Measurements from ENCODE around the gene CHCHD3. TPM values are rescaled to one million over a fixed set of nuclear protein-coding genes. Genes with fewer than 3 reads are reported as not detected.
A peak's percentile ranks its signal among the peaks of the same experiment; 100 is the strongest.

The CHCHD3 gene
- total RNA-seq, 1 donor from 2014 or later, result 113 TPM

DNA sequence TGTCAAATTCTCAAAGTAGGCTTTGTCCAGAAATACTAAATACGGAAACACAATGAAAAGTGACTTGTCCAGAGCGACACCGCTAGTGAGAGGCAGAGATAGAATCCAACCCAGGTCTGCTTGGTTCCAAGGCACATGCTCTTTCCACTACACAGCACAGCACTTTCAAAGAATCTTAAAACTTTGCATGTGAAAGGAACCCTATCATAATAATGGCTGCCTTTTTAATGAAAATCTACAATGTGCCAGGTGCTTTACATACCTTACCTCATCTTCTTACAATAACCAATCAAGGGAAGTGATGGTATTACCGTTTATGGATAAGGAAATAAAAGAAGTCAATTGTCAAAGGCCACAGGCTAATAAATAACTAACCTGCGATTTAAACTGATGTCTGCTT, 2.6 kb downstream of the CHCHD3 start:
- DNase-seq (ENCODE audit: low read depth), result no peak

DNA sequence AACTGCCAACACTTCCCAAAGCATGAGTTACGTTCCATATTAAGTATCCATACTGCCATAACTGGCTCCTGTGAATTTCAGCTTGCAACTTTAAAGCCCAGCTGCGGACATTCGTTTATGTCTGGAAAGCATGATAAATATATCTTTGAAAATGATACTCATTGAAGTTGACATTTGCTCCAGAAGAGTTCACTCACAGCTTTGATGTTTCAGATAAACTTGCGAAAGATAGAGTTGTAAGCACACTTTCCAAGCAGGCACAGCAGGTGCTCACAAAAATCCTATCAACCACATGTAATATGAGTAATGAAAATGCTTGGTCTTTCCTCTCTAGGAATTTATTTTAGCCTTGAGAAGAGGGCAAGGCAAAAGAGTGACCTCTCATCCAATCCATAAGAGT, 4.5 kb downstream of the CHCHD3 start:
- no peak for DNase-seq (ENCODE audit: low read depth)

DNA sequence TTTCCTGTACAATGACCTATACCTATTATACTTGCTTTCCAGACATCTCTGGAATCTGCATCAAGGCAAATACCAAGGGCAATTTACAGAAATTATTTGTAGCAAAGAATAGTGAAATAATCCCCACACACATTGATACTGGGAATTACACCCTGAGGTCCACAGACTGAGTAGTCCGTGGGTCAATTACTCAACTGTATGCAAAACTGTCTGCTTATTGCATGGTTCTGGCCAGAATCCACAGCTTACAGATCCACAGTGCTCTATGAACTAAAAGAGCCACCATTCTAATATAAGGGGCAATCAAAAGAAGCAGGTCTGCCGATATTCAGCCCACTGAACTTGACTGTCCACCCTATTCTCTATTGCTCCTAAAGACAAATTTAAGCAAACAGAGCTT, 5.7 kb downstream of the CHCHD3 start:
- DNase-seq (ENCODE audit: low read depth), result no peak

DNA sequence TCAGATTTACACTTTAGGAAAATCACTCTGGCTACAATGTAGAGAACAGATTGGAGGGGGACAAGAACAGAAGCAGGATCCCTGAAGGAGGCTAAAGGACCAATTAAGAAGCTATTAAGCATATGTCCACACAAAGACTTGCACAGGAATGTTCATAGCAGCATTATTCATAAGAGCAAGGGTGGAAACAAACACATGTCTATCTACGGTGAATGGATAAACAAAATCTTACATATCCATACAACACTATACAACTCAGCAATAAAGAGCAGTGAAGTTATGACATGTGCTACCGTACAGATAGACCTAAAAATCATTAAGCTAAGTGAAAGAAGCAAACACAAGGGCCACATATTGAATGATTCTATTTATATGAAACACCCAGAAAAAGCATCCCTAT, 10.4 kb downstream of the CHCHD3 start:
- no peak for DNase-seq (ENCODE audit: low read depth)

DNA sequence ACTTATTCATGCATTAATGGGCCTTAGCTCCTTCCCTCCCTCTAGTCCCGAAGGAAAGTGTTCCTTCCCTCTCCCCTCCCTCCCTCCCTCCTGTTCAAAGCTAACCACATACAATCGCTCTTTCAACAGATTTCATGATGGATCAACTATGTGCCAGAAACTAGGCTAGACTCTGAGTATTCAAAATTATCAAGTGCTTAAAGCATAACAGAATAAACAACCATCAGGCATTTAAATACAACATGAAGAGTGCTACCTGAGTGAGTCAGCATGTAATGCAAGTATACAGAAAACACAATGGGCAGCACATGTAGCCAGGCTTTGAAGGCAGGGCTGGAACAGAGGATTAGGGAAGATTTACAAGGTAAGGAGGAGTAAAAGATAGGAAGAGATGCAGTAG, 11.3 kb downstream of the CHCHD3 start:
- peak; percentile 72 for DNase-seq (ENCODE audit: low read depth)

DNA sequence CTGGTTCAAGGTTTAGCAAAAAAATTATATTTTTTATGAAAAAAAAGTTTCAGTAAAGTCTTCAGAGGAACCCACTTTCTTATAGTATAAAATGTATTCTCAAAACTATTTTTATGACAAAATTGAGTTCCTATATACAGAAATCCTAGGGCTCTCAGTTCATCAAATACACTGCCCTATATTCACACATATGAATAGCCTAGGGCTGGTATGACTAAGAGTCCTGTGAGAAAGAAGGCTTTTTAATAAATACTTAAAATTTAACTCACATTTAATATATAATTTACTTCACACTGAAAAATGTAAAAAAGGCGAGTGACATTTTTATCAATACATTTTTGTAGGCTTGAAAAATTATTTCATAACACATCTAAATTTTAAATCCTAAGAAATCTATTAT, 16.6 kb downstream of the CHCHD3 start:
- no peak for DNase-seq (ENCODE audit: low read depth)

DNA sequence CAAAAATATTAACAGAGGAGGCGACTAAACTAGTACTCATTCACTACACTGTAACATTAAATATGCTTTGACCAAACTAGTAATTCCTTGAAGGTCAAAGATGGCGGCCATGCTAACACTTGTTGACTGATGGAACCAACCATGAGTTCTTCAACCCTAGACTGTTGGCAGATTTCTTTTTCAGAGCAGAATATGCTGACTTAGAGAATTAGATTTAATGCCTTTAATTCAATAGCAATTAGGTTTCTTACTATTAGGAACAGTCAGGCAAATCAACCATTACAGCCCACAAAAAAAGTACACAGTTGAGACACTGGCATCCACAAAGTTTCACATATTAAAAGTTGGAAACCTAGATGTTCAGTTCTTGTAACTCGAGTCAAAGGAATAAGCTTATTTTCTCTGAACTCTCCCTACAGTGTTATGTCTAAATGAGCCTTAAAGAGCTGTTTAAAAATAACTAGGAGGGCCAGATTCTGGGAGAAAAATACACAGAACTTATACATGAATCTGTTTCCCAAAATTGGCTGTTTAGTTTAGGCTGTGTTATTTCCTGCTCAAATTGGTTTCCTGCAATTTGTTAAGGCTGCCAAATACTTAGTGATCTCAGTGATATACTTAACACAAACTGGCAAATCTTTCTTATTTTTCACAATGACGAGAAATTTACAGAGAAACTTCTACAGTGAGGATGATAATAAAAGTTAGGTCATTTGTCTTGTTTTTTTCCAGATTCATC, 17.6 kb downstream of the CHCHD3 start:
- DNase-seq (ENCODE audit: low read depth), result no peak

DNA sequence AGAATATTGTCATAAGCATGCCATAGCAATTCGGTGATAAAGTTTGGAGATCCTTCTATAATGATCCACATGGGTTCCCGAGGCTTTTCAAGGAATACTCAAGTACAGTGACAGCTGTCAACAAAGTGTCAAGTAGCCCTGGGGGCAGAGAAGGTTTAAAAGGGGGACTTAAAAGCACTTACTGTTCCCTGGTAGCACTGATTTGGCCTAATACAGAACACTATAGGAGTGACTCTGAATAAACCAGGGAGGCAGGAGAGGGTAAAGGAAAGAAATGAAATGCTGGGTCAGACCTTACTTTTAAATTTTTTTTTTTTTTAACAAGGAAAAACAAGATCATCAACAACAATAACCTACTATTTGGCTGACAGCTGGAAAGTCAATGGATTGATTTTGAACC, 20.1 kb downstream of the CHCHD3 start:
- DNase-seq (ENCODE audit: low read depth), result no peak

DNA sequence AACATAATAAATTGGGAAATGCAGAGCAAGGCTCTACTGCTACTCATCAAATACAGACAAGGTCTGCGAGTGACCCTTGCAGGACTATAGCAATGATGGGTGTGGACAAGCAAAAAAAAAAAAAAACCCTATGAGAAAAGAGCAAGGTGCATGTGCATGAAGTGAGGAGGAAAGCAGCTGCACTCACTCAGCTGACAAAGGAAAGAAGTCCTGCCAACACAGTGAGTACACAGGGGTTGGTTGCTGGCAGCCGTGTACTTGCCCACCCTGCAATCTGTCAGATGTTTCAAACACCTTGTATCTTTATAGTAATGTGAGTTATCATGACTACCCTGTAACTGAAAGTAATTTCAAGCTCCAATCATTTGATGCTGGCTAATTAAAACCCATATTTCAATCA, 20.5 kb downstream of the CHCHD3 start:
- no peak for DNase-seq (ENCODE audit: low read depth)

DNA sequence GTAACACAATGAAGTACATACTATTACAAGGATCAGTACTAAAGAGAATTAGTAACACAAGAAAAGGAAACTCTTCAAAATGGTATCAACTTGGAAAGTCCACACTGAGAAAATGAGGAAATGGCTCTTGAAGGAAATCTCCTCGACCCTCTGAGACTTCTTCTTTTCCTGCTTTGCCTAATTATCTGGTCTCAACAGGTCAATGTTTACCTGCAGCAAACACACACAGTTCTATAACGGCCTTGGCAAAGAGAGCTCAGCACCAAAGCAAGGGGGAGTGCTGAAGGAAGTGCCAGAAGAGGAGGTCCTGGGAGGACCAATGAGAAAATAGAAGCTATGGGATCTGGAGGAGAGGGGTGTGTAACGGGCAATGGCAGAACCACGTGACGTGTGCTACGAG, 21.9 kb downstream of the CHCHD3 start:
- DNase-seq (ENCODE audit: low read depth), result no peak

DNA sequence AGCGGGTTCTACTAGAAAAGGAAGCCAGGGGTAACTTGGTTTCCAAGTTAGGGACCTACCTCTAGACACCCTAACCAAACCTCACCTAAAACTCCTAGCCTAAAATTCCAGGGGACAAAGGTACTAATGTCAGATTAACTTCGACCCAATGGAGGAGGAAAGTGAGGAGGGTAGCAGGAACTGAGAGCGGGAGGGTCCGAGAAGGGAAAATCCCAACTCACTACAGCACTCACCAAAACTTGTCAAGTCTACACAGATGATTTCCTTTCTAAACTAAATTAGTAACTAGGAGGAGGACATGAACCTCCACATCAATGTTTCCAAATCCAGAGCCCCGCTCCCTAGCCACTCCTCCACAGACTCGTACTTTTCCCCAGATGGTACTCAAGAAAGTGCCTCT, 22.6 kb downstream of the CHCHD3 start:
- no peak for DNase-seq (ENCODE audit: low read depth)

DNA sequence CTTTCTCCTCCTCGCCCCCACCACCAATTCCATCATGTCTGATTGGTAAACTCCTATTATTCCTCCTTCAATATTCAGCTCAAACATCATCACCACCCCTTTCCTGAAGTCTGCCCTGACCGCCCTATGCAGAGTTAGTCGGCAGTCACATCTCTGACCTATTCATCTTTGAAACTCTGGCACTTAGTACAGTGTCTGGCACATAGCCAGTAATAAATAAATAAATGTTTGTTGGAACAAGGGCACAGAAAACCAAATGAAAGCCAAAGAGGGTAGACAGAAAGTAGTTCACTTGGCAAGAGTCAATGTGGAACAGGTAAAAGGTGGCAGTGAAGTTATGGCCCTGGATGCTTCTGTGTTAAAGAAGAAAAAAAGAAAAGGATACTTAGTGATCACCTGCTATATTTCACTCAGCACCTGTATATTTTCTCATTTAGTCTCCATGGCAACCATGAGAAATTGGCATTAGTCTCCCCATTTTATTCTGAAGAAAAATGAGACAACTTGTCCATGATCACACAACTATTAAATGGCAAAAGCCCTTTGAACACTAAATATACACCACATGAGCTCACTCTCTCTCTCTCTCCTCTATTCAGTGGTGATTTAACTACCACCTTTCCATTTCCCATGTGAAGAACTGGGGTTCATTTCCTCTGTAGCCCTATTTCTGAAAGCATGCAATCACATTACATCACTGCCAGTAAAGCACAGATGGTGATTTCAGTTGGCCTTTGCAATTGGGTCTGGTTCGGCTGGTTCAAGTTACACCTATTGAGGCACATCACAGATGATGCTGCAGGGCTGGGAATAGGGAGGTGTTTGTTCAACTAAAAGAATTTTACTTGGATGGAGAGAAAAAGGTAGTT, 25.3 kb downstream of the CHCHD3 start:
- DNase-seq (ENCODE audit: low read depth), result no peak

DNA sequence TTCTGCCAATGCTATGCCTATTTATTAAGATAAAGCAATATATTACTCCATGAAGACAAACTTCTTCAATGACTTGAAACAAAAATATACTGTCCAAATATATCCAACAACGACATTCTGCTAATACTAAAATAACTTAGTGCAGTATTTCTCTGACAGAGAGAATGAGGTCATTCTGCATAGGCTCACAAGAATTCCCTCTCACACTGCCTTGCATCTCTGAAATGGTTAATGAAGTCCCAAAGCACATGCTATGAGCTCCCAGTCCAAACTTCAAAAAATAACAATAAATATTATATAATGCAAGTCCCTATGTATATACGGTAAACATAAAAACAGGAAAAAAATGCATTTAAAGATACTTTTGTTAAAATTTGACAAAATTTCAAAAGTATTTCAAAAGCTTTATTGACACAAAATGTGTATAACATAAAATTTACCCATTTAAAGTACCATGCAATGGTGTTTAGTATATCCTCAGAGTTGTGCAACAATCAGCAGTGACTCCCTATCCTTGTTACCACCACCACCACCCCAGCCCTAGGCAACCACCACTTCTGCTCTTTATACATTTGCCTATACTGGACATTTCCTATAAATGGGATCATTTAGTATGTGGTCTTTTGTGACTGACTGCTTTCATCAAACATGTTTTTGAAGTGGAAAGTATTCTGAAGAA, 27.6 kb downstream of the CHCHD3 start:
- no peak for DNase-seq (ENCODE audit: low read depth)

DNA sequence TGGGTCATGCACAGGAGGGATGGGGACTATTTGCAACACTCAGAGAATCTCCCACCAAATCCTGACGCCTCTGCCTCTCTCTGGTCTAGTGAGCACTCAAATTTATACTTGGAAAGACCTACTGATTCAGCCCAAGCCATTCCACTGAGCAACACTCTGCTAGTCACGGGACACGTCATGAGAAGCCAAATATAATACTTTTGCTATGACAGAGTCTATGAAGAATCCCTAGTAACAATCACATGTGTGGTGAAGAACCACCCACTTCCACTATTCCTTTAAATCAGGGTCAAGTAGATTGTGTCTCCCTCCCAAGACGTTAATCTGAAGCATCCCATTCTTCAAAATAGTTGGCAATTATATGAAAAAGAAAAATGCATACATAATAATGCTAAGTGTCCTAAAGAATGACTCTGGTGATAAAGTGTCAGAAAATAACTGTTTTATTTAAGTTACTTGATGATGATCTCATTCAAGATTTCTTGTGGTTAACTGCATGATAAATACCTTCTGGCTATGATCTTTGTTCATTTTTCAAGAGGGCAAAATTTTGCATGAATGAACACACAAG, 28.5 kb downstream of the CHCHD3 start:
- DNase-seq (ENCODE audit: low read depth), result peak; percentile 95

DNA sequence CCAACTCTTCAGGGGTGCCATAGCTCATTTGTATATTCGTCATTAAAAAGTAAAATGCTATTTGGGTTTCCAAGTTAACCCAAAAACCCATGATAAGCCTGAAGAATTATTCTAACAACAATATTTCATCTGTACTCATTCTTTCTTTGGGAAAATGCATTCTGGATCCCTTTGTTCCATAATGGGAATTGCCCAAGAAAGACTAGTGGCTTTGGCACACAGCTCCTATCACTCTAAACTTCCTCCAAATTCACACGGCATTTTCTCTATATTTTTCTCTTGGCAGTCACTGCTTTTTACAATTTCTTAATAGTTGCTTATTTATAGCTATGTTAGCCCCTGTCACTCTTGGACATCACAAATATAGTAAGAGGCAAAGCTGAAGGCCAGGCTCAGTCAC, 29.1 kb downstream of the CHCHD3 start:
- DNase-seq (ENCODE audit: low read depth), result no peak

DNA sequence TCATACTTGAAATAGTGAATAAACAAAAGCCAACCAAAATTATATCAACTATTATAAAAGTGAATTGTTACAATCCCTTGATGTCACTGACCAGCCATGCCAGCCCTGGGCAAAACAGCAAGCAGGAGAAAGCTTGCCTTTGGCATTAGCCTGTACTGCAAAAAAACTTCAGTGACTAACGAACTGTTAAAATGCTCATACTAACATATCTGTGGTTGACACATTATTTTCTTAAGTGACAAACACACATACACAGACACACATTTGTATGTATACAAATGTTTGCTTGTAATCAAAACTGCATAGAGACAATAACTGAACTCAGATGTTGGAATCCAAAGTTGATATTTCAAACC, 29.5 kb downstream of the CHCHD3 start:
- peak; percentile 56 for DNase-seq (ENCODE audit: low read depth)

DNA sequence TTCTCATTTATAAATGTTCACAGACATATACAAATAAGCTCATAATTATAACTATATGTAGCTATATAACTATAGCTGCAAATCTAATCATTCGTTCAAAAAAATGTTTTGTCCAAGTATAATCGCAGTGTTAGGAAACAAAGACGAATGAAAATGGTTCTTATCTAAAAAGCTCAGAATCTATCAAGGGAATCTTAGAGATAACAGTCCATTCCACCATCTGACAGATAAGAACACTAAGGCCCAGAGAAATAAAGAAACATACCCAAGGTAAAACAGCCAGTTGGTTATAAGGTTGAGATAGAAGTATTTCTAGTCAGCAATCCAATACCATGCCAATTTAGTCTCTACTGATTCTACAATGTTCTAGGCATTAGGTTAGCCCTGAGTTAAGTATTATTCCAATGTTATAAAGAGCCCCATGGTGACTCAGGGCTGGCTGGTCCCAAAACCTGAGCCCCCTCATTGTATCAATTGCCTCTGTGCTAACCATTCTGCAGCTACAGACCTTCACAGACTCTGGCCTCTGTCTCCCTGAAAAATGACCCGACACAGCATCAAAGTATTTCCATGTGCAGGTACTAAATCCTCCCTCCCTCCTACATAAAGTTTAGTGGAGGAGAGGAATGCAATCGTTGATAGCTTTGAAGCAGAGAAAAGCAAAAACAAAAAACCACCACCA, 30.0 kb downstream of the CHCHD3 start:
- DNase-seq (ENCODE audit: low read depth), result no peak

DNA sequence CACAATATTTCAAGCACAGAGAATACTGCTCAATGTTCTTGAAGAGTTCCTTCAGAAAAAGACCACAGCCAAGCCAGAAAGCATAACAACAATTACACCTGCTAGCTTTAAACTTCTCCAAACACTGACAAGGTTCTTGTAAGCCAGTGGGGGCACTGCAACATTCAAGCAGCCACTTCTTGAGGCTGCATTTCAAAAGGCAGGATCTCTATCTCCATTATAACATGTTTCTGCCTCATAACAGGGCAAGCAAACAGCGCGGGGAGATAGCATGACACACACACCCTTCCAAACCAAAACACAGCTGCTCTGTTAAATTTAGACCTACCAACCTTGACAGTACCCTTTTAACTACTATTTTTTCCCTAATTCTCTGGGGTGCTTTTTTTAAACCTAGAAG, 30.8 kb downstream of the CHCHD3 start:
- DNase-seq (ENCODE audit: low read depth), result peak; percentile 28

DNA sequence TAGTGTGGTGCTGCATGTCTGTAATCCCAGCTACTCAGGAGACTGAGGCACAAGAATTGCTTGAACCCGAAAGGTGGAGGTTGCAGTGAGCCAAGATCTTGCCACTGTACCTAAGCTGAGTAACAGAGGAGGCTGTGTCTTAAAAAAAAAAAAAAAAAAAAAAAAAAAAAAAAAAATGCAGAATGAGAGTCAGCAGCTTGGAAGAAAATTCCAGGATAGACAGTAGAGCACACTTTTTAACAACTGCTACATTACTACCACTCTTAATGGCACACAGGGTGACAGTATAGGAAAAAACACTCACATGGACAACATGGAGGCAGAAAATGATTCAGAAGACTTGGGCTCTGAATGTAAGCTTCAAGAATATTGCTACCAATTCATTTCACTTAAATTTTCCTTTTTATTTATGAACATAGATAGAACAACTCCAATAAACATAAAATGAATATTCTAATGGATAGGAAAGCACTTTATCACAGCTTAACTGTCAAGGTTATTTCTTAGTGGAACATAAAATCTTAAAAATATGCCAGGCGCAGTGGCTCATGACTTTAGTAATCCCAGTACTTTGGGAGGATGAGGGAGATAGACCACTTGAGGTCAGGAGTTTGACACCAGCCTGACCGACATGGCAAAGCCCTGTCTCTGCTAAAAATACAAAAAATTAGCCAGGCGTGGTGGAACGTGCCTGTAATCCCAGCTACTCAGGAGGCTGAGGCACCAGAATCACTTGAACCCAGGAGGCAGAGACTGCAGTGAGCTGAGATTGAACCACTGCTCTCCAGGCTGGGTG, 31.5 kb downstream of the CHCHD3 start:
- DNase-seq (ENCODE audit: low read depth), result no peak

DNA sequence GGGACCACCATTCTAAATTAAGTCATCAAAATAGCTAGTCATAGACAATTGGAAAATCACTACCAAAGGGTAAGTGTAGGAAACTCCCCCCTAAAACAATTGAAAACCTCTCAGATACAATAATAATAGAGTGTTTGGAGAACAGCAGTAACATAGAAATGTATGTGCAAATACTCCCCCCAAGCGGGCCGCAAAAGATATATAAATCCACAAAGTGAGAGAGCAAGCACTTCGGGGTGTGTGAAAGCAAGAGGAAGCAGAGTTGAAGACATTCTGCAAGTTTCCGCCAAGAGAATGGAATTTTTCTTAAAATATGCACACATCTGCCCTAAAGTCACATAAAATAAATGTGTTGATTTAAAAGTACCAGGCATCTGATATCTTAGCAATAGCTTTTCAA, 33.3 kb downstream of the CHCHD3 start:
- no peak for DNase-seq (ENCODE audit: low read depth)

DNA sequence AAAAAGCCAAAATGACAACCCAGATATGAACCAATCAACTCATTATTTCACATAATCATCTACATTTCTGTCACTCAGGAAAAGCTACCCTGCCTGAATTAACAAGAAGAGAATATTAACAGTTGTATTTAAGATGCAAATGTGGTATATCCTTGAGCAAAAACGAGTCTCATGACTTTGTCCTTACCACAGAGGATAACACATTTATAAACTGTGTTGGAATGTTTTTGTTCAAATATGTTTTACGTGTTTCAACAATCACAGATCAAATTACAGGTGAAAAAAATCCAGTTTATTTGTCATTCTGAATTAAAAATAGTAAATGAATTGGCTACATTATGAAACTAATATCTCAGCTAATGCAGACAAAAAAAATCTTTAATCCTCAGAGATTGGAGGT, 34.6 kb downstream of the CHCHD3 start:
- no peak for DNase-seq (ENCODE audit: low read depth)
